Neuron (in vitro differentiated cells): Measurements from ENCODE around the gene PDXDC1.
"Not testable (repeated sequence)": the region's sequence is repeated elsewhere in the genome, so short reads cannot be mapped to it uniquely, and the experiment has no call there.

Experiments used
- H2AFZ ChIP-seq: one replicate; pipeline ENCODE4 v1.6.1; 2013; ENCODE audit warnings: low read depth, mild to moderate bottlenecking, inconsistent platforms, low read length, moderate library complexity
- H3K27me3 ChIP-seq: one replicate; pipeline ENCODE4 v1.6.1; 2013; ENCODE audit warnings: low read length; ENCODE audit not compliant: insufficient read depth
- H3K36me3 ChIP-seq: one replicate; pipeline ENCODE4 v1.6.1; 2013; ENCODE audit warnings: low read length; ENCODE audit not compliant: insufficient read depth
- H3K4me1 ChIP-seq: one replicate; pipeline ENCODE4 v1.6.1; 2013; ENCODE audit warnings: low read length; ENCODE audit not compliant: insufficient read depth
- H3K4me3 ChIP-seq: 2 replicates; pipeline ENCODE4 v1.5.1; 2013; ENCODE audit warnings: mild to moderate bottlenecking, low read length, moderate library complexity
- H3K9me3 ChIP-seq: one replicate; pipeline ENCODE4 v1.6.1; 2013; ENCODE audit warnings: low read length

Gene PDXDC1

DNA sequence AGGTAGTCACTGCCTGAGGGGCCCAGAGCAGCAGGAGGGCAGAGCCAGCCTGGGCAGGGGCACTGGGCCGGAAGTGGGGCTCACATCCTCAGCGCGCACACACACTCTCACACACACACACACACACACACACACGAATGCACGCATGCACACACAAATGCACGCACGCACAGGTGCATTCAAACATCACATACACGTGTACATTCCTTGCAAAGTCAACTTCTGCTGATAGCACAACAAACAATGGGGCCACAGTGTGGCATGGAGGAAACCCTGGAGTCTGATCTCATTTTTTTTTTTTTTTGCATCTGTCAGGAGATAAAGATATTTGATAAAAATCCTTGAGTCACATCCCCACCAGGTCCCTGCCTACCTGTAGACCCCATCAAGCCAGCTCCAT lies 182.8 kb downstream of the PDXDC1 start:
- not testable (repeated sequence) for H3K9me3 ChIP-seq, H3K4me1 ChIP-seq, H3K27me3 ChIP-seq, H3K4me3 ChIP-seq, H2AFZ ChIP-seq, H3K36me3 ChIP-seq

DNA sequence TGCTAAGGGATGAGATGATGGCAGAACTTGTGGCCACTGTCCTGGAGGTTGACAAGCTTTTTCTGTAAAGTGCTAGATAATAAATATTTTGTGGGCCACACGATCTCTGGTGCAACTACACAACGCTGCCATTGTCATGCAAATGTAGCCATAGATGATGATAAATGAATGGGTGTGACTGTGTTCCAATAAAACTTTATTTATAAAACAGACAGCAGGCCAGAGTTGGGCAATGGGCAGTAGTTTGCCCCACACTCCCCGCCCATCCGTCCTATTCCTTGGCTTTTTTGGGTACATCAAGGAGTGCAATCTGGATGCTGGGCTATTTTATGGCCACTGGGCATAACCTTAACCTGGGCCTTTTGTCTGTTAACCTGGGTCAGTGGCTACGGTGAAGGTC lies 184.8 kb downstream of the PDXDC1 start:
- H3K4me3 ChIP-seq, H3K36me3 ChIP-seq, H3K4me1 ChIP-seq, H2AFZ ChIP-seq, H3K9me3 ChIP-seq, H3K27me3 ChIP-seq: not testable (repeated sequence)

DNA sequence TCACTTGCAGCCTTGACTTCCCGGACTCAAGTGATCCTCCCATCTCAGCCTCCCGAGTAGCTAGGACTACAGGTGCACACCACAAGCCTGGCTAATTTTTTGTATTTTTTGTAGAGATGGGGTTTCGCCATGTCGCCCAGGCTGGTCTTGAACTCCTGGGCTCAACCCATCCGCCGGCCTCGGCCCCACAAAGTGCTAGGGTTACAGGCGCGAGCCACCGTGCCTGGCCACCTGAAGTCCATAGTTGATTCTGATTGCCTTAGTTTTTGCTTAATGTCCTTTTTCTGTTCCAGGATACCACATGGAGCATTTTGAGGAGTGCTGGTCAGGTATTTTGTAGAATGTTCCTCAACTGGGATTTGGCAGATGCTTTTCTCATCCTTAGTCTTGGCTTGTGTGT lies 185.7 kb downstream of the PDXDC1 start:
- not testable (repeated sequence) for H3K9me3 ChIP-seq

DNA sequence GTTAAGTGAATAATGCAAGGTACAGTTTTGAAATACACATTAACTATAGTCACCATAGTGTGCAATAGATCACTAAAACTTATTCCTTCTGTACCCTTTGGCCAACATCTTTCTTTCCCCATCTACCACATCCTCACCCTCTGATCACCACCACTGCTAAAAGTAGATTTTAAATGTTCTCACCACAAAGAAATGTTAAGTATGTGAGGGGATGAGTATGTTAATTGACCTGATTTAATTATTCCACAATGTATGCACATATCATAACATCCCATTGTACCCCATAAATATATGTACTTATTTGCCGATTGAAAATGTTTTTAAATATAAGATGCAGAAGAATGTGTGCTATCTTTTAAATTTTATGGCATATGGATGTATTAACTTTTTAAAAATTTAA lies 188.2 kb downstream of the PDXDC1 start:
- H3K27me3 ChIP-seq, H3K4me1 ChIP-seq: not testable (repeated sequence)

More for the DNA sequence above, 185.7 kb downstream of the PDXDC1 start:
- not testable (repeated sequence) for H3K27me3 ChIP-seq, H2AFZ ChIP-seq, H3K36me3 ChIP-seq, H3K4me1 ChIP-seq, H3K4me3 ChIP-seq

DNA sequence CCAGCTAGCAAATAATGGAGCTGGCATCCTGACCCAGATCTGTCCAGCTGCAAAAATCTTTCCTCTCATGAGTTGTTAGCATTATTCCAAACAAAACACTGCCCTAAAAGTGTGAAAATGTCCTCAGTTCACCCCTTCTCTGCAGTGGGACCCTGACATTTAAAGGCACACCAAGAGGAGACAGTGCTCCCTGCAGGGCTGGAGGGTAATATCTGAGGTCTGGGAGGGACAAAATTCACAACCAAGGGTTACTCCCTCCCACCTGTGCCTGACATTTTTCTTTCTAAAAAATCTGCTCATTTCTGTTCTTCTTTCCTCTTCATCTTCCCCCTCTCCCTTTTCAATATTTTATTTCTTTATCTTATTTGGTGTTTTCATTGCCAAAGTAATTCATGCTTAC lies 191.4 kb downstream of the PDXDC1 start:
- H3K4me1 ChIP-seq, H2AFZ ChIP-seq: not testable (repeated sequence)

More for the DNA sequence above, 188.2 kb downstream of the PDXDC1 start:
- H3K4me3 ChIP-seq, H2AFZ ChIP-seq, H3K36me3 ChIP-seq, H3K9me3 ChIP-seq: not testable (repeated sequence)

DNA sequence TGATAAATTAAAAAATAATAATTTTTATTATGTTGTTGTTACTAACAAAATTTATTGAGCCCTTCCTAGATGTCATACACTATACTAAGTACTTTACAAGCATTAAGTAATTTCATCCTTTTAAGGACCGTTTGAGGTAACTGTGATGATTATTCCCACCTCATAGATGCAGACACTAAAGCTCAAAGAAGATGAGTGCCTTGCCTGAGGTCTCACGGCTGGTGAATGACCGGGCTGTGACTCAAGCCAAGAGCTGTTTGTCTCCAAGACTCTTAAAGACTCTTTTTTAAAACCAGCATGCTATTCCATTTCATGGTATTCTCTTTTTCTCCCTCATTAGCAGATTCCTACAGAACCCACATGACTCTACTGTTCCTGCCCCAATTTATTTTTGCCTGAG lies 193.5 kb downstream of the PDXDC1 start:
- not testable (repeated sequence) for H2AFZ ChIP-seq, H3K4me3 ChIP-seq, H3K36me3 ChIP-seq

More for the DNA sequence above, 191.4 kb downstream of the PDXDC1 start:
- H3K27me3 ChIP-seq, H3K36me3 ChIP-seq, H3K9me3 ChIP-seq, H3K4me3 ChIP-seq: not testable (repeated sequence)

DNA sequence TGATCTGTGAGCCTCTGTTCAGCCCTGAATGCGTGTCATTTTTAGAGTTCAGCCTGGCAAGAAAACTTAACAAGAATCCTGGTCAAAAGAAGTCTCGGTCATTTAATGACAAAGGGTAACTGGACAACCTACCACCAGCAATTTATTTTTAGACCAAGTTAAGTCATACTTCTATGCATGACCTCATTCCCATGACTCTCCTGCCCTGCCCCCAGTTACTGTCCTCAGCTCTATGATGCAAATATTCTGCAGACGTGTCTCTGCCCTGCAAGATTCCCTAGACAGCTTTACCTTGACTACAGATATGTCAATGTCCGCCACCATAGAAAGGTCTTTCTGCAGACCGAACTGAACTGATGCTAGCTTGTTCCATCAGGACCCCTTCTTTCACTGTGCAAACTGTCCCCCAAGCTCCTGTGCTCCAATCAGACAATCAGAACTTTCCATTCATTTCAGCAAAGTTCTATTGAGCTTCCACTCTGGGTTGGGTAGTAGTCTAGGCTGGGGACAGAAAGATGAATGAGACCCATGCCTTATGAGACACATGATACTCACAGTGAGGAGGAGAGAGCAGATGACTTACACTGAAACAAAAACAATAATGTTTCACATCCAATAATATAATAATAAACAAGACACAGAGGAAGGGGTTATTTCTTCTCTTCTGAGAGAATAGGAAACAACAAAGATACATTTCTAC lies 194.3 kb downstream of the PDXDC1 start:
- not testable (repeated sequence) for H3K4me1 ChIP-seq, H3K9me3 ChIP-seq, H3K27me3 ChIP-seq

More for the DNA sequence above, 193.5 kb downstream of the PDXDC1 start:
- not testable (repeated sequence) for H3K9me3 ChIP-seq, H3K4me1 ChIP-seq, H3K27me3 ChIP-seq

DNA sequence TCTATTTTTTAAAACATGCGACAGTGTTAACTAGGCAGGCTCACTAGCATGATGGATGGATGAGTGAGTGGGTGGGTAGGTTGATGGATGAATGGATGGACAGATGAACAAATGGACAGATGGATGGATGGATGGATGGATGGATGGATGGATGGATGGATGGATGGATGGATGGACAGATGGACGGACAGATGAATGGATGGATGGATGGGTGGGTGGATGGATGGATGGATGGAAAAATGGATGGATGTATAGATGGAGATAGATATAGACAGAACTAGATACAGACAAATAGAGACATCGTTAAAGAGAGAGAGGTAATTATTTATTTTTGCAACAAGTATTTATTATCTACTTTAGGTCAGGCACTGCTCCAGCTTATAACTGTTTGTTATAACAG lies 205.1 kb downstream of the PDXDC1 start:
- H3K9me3 ChIP-seq, H2AFZ ChIP-seq, H3K36me3 ChIP-seq, H3K27me3 ChIP-seq, H3K4me3 ChIP-seq, H3K4me1 ChIP-seq: not testable (repeated sequence)

More for the DNA sequence above, 194.3 kb downstream of the PDXDC1 start:
- H3K4me3 ChIP-seq, H2AFZ ChIP-seq, H3K36me3 ChIP-seq: not testable (repeated sequence)

DNA sequence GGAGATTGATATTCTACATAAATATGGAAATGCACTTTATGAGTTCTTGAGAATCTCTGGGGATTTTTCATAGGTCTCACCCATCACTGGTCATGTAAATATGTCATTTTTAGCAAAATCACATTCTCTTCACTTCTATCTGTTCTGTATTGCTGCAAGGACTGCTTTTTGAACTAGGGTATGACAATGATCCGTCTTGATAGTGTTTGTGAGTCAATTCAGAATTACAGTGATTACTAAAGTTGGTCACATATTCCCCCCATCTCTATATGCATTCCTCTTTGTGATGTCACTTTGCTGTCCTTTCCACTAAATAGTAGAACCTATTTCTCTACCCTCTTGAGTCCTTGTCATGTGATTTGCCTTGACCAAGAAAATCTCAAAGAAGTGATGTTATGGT lies 206.1 kb downstream of the PDXDC1 start:
- not testable (repeated sequence) for H3K9me3 ChIP-seq, H3K4me1 ChIP-seq, H3K36me3 ChIP-seq, H3K4me3 ChIP-seq, H3K27me3 ChIP-seq, H2AFZ ChIP-seq

DNA sequence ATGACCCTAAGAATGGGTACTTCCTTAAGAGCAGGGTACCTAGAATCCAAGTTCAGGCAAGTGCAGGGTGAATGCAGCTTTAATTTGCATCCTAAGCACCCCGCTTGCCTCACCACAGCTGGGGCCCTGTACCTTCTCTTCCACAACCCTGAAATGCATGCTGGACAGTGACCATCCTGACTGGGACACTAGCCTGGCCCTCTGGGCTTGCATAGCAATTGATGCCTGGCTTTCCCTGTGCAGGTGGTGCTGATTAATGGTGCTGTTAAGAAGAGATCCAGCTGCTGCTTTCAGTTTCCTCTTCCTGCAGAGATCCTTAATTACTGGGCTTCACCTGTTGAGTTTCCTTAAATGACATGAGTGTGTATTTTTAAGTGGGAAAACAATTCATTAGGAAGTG lies 209.2 kb downstream of the PDXDC1 start:
- not testable (repeated sequence) for H3K27me3 ChIP-seq, H3K36me3 ChIP-seq, H3K4me1 ChIP-seq, H3K9me3 ChIP-seq, H2AFZ ChIP-seq, H3K4me3 ChIP-seq
